GM13977 (cell line): ENCODE measurements around the gene MAP2K3.

Source experiments
- DNase-seq: peaks from one replicate; pipeline ENCODE4 v3.0.0; 2012; ENCODE audit warnings: low spot score
- in situ Hi-C: fragments of 300-500 bp; cut with MboI; formaldehyde crosslinking; loops from one replicate; pipeline ENCODE4 v1.12.0; 2022; ENCODE audit warnings: low sequenced_read_pairs, low pct_unique_long_range_greater_than_20kb, mixed read lengths, inconsistent platforms; ENCODE audit not compliant: unreplicated experiment
- TF ChIP-seq, protein P1 (sequence below): IDR thresholded peaks from 2 replicates; pipeline ENCODE4 v1.5.1; 2012; ENCODE audit warnings: mild to moderate bottlenecking, control low read depth; ENCODE audit not compliant: insufficient read depth; ENCODE audit errors: extremely low read depth, missing control alignments

The MAP2K3 gene

DNA sequence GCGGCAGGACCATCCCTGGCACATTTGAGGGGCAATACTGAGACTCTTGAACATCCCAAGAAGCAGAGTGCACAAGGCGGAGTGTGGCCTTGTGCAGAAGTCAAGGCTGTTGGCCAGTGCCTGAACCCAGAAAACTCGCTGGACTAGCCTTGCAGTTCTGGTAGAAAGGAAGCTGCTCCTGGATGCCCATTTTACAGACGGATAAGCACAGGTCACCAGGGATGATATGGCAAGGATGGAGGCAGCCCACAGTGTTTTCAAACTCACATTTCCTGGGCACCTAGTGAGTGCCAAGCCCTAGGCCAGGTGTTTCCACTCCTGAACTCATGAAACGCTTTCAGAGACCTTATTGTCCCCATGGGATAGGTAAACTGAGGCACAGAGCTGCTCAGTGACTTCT, 1.7 kb upstream of the MAP2K3 start:
- TF ChIP-seq, protein P1, sequence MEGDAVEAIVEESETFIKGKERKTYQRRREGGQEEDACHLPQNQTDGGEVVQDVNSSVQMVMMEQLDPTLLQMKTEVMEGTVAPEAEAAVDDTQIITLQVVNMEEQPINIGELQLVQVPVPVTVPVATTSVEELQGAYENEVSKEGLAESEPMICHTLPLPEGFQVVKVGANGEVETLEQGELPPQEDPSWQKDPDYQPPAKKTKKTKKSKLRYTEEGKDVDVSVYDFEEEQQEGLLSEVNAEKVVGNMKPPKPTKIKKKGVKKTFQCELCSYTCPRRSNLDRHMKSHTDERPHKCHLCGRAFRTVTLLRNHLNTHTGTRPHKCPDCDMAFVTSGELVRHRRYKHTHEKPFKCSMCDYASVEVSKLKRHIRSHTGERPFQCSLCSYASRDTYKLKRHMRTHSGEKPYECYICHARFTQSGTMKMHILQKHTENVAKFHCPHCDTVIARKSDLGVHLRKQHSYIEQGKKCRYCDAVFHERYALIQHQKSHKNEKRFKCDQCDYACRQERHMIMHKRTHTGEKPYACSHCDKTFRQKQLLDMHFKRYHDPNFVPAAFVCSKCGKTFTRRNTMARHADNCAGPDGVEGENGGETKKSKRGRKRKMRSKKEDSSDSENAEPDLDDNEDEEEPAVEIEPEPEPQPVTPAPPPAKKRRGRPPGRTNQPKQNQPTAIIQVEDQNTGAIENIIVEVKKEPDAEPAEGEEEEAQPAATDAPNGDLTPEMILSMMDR = no peak
- DNase-seq = no peak
- in situ Hi-C loops = loop anchor here (25.0 kb wide), 1 partner anchor 229 kb away; no protein-coding TSS in a partner anchor

DNA sequence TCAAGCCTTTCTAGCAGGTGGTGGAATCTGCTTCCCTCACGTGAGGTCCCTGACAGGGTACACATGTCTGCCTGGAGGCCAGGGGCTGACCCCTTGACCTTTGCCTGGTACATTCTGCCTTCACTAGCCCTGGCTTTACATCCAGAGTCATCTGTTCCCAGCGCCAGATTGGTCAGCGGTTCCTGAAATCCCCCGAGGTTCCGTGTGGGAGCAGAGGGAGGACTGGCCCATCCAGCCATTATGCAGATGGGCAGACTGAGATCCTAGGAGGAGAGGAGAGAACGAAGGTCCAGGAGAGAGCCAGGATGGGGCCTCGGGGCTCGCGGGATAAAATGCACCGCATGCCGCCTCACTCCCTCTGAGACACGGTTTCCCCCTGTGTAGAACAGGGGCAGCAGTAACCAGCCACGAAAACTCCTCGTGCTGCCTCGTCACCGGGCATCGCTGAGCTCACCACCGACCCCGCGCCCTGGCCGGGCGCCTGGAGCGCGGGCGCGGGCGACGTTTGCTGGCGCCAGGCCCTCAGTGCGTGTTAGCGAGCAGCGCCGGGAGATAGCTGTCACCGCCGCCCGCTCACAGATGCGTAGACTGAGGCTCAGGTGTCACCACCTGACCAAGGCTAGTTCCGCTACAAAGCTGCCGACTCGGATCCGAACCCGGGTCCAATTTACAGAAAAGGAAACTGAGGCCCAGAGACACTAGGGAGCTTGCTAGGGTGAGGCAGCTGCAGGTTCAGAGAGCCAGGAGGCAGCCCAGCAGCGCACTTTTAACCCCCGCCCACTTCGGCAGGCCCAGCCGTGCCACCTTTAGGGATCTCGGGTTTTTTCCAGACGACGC, 811 bp upstream of the MAP2K3 start:
- no peak for DNase-seq
- in situ Hi-C loops = loop anchor here (25.0 kb wide), 1 partner anchor 229 kb away; no protein-coding TSS in a partner anchor
- TF ChIP-seq, protein P1 = no peak

- in situ Hi-C loops = loop anchor here (25.0 kb wide), 1 partner anchor 227 kb away; no protein-coding TSS in a partner anchor
- TF ChIP-seq, protein P1 = no peak
- peak; percentile 42 for DNase-seq
Observed at GRCh38 chr17:21285164-21286065, 904 bp downstream of the MAP2K3 start.

GRCh38 chr17:21286066-21286770, 1.7 kb downstream of the MAP2K3 start:
- peak; percentile 34 for DNase-seq

GRCh38 chr17:21286909-21287702, 2.6 kb downstream of the MAP2K3 start:
- TF ChIP-seq, protein P1 = no peak
- peak; percentile 31 for DNase-seq
- in situ Hi-C loops = loop anchor here (25.0 kb wide), 1 partner anchor 225 kb away; no protein-coding TSS in a partner anchor

More at GRCh38 chr17:21286066-21286770, 1.7 kb downstream of the MAP2K3 start:
- TF ChIP-seq, protein P1 = no peak
- in situ Hi-C loops = loop anchor here (25.0 kb wide), 1 partner anchor 226 kb away; no protein-coding TSS in a partner anchor
